Esophagus muscularis mucosa (tissue), 4 donors: ENCODE measurements around the gene CLDN22. TPM values are rescaled to one million over a fixed set of nuclear protein-coding genes. Genes with fewer than 3 reads are reported as not detected.

Experiments used
- DNase-seq: peaks from one replicate; pipeline ENCODE4 v3.0.0-alpha.2; 2017; ENCODE audit errors: extremely low spot score
- H3K27ac ChIP-seq, 4 donors: fragments of 200-600 bp; sonication (generic); replicated peaks in 1 of 4; 1 replicate in 3 of 4; 2 replicates in 1 of 4; pipeline ENCODE4 v1.5.1; 2016 to 2019; ENCODE audit warnings: mild to moderate bottlenecking in 1 of 4
- H3K27me3 ChIP-seq, 4 donors: fragments of 200-600 bp; sonication (generic); one replicate each; pipeline versions ENCODE4 v1.5.1 to v1.6.0; 2016 to 2019
- H3K36me3 ChIP-seq, 4 donors: fragments of 200-600 bp; sonication (generic); one replicate each; pipeline ENCODE4 v1.5.1; 2016 to 2019
- H3K4me1 ChIP-seq, 4 donors: fragments of 200-600 bp; sonication (generic); one replicate each; pipeline ENCODE4 v1.5.1; 2016 to 2019
- H3K4me3 ChIP-seq, 4 donors: fragments of 200-600 bp; sonication (generic); 1 replicate in 2 of 4; 2 replicates in 2 of 4; pipeline ENCODE4 v1.5.1; 2016 to 2019; ENCODE audit warnings: mild to moderate bottlenecking in 4 of 4, moderate library complexity in 1 of 4
- H3K9me3 ChIP-seq, 4 donors: fragments of 200-600 bp; sonication (generic); 1 replicate in 3 of 4; 2 replicates in 1 of 4; pipeline ENCODE4 v1.5.1; 2016 to 2019
- CTCF ChIP-seq, 3 experiments: fragments of 200-600 bp in 2 of 3; fragments of 450-650 bp in 1 of 3; sonication (generic) in 2 of 3; IDR thresholded peaks; one replicate each; pipeline ENCODE4 v1.5.1; 2017 to 2019; ENCODE audit warnings: antibody characterized with exemption in 3 of 3, mild to moderate bottlenecking in 2 of 3, moderate library complexity in 1 of 3
- EP300 ChIP-seq: sonication (generic); formaldehyde crosslinking; IDR thresholded peaks from one replicate; pipeline ENCODE4 v1.6.1; 2017; ENCODE audit warnings: antibody characterized with exemption
- POLR2A ChIP-seq: fragments of 450-650 bp; IDR thresholded peaks from one replicate; pipeline ENCODE4 v1.6.1; 2017; ENCODE audit warnings: antibody characterized with exemption, moderate library complexity, mild to moderate bottlenecking, low read depth
- POLR2AphosphoS5 ChIP-seq, 2 donors: sonication (generic); formaldehyde crosslinking; IDR thresholded peaks; one replicate each; pipeline ENCODE4 v1.6.1; 2017; ENCODE audit warnings: antibody characterized with exemption in 2 of 2
- WGBS: methylation state at CpG from one replicate; pipeline ENCODE4 v1.1.5; 2018; 5-methylcytosine and 5-hydroxymethylcytosine counted together
- intact Hi-C: fragments of 100-400 bp; cut with DNase I; formaldehyde crosslinking; loops from one replicate; pipeline ENCODE4 v1.15.1; 2023
- total RNA-seq, 4 donors: library from RNA; depleted of rRNA; stranded (reverse); fragments of >200 nt; gene quantifications; one replicate each; pipeline versions ENCODE4 v1.1.0 to v1.2.1, GENCODE V29; 2016

Gene CLDN22
- total RNA-seq, 4 donors from 2014 or later = not detected

- no peaks in the 10 kb centered on the region for H3K9me3 ChIP-seq
- intact Hi-C loops = no loop called here
- H3K36me3 ChIP-seq = peaks cover 41 to 95% (median 83%) of the 10 kb centered on the region in 4 donors
- H3K4me3 ChIP-seq = no peak overlapping the region
- no peaks in the 10 kb centered on the region for H3K4me1 ChIP-seq
- no peak overlapping the region for H3K27ac ChIP-seq
- WGBS = 95% methylated on average over 11 of the region's 11 CpGs
- TF ChIP-seq CTCF (IDR thresholded peaks at IDR 0.05) (no peak), POLR2AphosphoS5 (IDR thresholded peaks at IDR 0.05) (no peak), EP300 (no peak), POLR2A (no peak)
- no peak for DNase-seq
- H3K27me3 ChIP-seq = no peaks in the 10 kb centered on the region
These were observed 33.3 kb downstream of the CLDN22 start for GRCh38 chr4:183286590-183287308.

- intact Hi-C loops = no loop called here
- Histone ChIP-seq H3K9me3 (no peaks in the 10 kb centered on the region), H3K27ac (no peak overlapping the region), H3K27me3 (no peaks in the 10 kb centered on the region), H3K4me3 (no peak overlapping the region), H3K4me1 (no peaks in the 10 kb centered on the region), H3K36me3 (peaks cover 41 to 98% (median 87%) of the 10 kb centered on the region in 4 donors)
- DNase-seq = no peak
- 93% methylated on average over 7 of the region's 7 CpGs for WGBS
- TF ChIP-seq CTCF (IDR thresholded peaks at IDR 0.05) = no peak
- no peak for TF ChIP-seq EP300
- TF ChIP-seq POLR2AphosphoS5 (IDR thresholded peaks at IDR 0.05) = no peak
- no peak for TF ChIP-seq POLR2A
These were observed 34.2 kb downstream of the CLDN22 start for GRCh38 chr4:183285886-183286285.

- H3K27ac ChIP-seq = no peak overlapping the region
- no peaks in the 10 kb centered on the region for H3K9me3 ChIP-seq
- H3K4me3 ChIP-seq = no peak overlapping the region
- H3K36me3 ChIP-seq = peaks cover 41 to 100% (median 87%) of the 10 kb centered on the region in 4 donors
- intact Hi-C loops = no loop called here
- no peaks in the 10 kb centered on the region for H3K4me1 ChIP-seq
- TF ChIP-seq CTCF (IDR thresholded peaks at IDR 0.05) (no peak), POLR2A (no peak), EP300 (no peak), POLR2AphosphoS5 (IDR thresholded peaks at IDR 0.05) (no peak)
- WGBS = 79% methylated on average over 4 of the region's 4 CpGs
- H3K27me3 ChIP-seq = no peaks in the 10 kb centered on the region
- no peak for DNase-seq
These were observed 35.1 kb downstream of the CLDN22 start for GRCh38 chr4:183284965-183285364.

- intact Hi-C loops = no loop called here
- Histone ChIP-seq H3K36me3 (peaks cover 35 to 94% (median 81%) of the 10 kb centered on the region in 4 donors), H3K4me1 (no peaks in the 10 kb centered on the region), H3K27me3 (no peaks in the 10 kb centered on the region), H3K27ac (no peak overlapping the region), H3K4me3 (no peak overlapping the region), H3K9me3 (no peaks in the 10 kb centered on the region)
- TF ChIP-seq CTCF (IDR thresholded peaks at IDR 0.05) = no peak
- no peak for TF ChIP-seq POLR2A
- TF ChIP-seq POLR2AphosphoS5 (IDR thresholded peaks at IDR 0.05) = no peak
- no peak for TF ChIP-seq EP300
- DNase-seq = no peak
- WGBS = 83% methylated on average over 12 of the region's 12 CpGs
These were observed 35.8 kb downstream of the CLDN22 start for GRCh38 chr4:183284258-183284785.
